HG03378 (cell line): ENCODE data around the gene BMPR2.
"Not testable (repeated sequence)": the region's sequence is repeated elsewhere in the genome, so short reads cannot be mapped to it uniquely, and the experiment has no call there.

Experiments used
- ATAC-seq: cut with Tn5 transposase; IDR thresholded peaks from one replicate; pipeline ENCODE4 v1.9.1; 2021; ENCODE audit warnings: mild to moderate bottlenecking, moderate library complexity; ENCODE audit not compliant: unreplicated experiment

The BMPR2 gene

GRCh38 chr2:202378662-202379358, 2.7 kb downstream of the BMPR2 start:
- no peak for ATAC-seq

GRCh38 chr2:202382684-202383083, 6.6 kb downstream of the BMPR2 start:
- ATAC-seq, result no peak

DNA sequence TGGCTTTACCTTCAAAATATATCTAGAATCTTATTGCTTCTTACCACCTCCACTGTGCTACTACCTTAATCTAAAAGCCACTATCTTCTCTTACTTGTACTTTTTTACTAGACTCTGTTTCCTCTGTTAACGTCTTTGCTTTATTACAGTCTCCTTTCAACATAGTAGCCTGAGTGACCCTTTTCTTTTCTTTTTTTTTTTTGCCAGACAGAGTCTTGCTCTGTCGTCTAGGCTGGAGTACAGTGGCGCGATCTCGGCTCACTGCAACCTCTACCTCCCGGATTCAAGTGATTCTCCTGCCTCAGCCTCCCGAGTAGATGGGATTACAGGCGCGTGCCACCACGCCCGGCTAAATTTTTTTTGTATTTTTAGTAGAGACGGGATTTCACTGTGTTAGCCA, 10.4 kb downstream of the BMPR2 start:
- ATAC-seq, result not testable (repeated sequence)

GRCh38 chr2:202387608-202388342, 11.6 kb downstream of the BMPR2 start:
- no peak for ATAC-seq

GRCh38 chr2:202400941-202401340, 24.8 kb downstream of the BMPR2 start:
- ATAC-seq, result no peak

GRCh38 chr2:202405798-202406197, 29.7 kb downstream of the BMPR2 start:
- no peak for ATAC-seq

GRCh38 chr2:202406445-202406978, 30.4 kb downstream of the BMPR2 start:
- ATAC-seq, result no peak

- ATAC-seq, result no peak
These were observed 32.5 kb downstream of the BMPR2 start for GRCh38 chr2:202408546-202409140.

GRCh38 chr2:202410092-202410491, 34.0 kb downstream of the BMPR2 start:
- no peak for ATAC-seq

DNA sequence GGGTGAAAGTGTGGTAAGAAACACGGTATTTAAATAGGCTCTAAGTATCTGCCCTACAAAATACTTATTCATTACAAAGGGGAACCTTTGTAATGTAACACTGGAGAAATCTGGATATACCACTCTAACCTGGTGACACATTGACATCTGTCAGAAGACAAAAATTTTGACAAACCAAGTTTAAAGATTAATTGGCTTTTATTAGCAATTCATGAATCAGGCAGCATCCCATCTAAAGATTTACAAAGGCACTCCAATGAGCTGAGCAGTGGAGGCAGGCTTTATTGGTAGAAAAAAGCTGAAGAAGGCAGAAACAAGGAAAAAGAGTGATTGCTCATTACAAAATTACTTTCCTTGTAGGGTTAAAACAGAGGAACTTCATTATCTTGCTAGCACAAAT, 35.0 kb downstream of the BMPR2 start:
- ATAC-seq, result no peak

GRCh38 chr2:202418027-202418426, 41.9 kb downstream of the BMPR2 start:
- no peak for ATAC-seq

DNA sequence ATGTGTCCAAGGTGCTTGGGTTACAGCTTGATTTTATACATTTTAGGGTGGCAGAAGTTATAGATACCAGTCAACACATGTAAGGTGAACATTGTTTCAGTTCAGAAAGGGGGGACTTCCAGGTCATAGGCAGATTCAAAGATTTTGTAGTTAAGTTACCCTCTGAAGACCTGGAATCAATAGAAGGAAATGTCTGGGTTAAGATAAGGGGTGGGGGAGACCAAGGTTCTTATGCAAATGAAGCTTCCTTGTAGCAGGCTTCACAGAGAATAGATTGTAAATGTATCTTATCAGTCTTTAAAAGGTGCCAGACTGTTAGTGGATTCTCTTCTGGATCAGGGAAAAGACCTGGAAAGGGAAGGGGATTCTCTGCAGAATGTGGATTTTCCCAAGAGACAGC, 42.4 kb downstream of the BMPR2 start:
- no peak for ATAC-seq

- ATAC-seq, result no peak
These were observed 47.0 kb downstream of the BMPR2 start for GRCh38 chr2:202423139-202423538.

- no peak for ATAC-seq
These were observed 48.9 kb downstream of the BMPR2 start for GRCh38 chr2:202425036-202425435.

DNA sequence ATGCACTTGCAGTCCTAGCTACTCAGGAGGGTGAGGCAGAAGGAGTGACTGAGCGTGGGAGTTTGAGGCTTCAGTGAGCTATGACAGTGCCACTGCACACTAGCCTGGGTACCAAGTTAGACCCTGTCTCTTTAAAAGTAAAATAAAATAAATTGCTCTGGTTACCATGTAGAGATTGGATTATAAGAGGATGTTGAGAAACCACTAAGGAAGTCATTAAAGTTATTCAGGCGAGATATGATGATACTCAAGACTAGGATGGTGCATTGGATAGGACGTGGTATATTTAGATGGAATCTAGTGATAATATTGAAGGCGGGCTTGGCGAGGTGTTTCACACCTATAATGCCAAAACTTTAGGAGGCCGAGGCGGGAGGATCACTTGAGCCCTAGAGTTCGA, 50.6 kb downstream of the BMPR2 start:
- ATAC-seq, result no peak

GRCh38 chr2:202429164-202429980, 53.2 kb downstream of the BMPR2 start:
- no peak for ATAC-seq

- no peak for ATAC-seq
These were observed 56.6 kb downstream of the BMPR2 start for GRCh38 chr2:202432776-202433175.

DNA sequence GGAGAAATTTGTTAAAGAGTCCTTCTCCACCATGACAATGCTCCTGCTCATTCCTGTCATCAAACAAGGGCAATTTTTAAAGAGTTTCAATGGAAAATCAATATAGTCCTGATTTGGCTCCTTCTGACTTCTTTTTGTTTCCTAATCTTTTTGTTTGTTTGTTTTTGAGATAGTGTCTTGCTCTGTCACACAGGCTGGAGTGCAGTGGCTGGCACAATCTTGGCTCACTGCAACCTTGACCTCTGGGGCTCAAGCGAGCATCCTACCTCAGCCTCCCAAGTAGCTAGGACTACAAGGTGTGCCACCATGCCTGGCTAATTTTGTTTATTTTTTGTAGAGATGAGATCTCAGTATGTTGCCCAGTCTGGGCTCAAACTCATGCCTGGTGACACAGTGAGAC, 58.3 kb downstream of the BMPR2 start:
- ATAC-seq, result no peak

DNA sequence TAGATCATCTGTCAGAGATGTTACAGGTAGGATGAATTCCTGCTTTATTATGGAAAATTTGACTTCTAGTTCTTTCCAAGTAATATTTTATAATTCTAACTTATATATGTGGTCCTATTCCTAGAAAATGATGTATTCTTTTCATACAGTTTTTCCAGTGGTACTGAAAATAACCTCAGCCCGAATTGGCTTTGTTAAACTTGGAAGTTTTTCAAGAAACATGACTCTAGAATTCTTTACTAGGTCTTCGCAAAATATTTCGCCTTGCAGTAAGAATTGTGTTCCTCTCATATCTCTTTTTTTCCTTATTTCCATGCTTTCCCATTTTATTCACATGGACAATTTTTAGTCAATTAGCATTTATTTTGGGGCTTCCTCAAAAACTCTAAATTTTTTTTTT, 60.5 kb downstream of the BMPR2 start:
- ATAC-seq, result no peak

- not testable (repeated sequence) for ATAC-seq
These were observed 64.0 kb downstream of the BMPR2 start for GRCh38 chr2:202440117-202440516.

GRCh38 chr2:202442882-202443281, 66.8 kb downstream of the BMPR2 start:
- ATAC-seq, result no peak
